ENCODE results near the gene IGFLR1.
"Not testable (repeated sequence)": the region's sequence is repeated elsewhere in the genome, so short reads cannot be mapped to it uniquely, and the experiment has no call there.

Gene IGFLR1

DNA sequence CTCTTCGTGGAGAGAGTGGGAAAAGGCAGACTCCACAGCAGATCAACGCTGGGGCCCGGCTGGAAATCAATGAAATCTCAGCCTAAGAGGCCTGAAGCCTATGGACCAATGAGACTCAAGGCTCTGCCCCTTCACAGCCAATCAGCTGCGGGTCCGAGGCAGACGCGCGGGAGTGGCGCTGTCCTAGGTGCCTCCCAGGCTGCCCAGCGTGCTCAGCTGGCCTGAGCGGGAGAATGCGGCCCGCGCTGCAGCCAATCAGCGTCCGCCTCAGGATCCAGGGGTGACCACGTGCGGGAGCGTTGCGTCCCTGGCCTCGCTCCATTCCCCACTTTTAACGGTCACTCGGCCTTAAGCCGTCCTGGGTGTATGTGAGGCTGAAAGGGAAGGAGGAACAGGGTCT, 38.0 kb downstream of the IGFLR1 start, which contains the start of gene ZBTB32:
TSS of gene ZBTB32 (plus strand) at position 341 of the 400 bp plus-strand sequence. CDS start 10,069 bp downstream, outside the sequence.
- peak; percentile 74 for DNase-seq

GRCh38 chr19:35703343-35703742, 38.9 kb downstream of the IGFLR1 start:
- DNase-seq: no peak

- DNase-seq: peak; percentile 99
These were observed 39.8 kb downstream of the IGFLR1 start for GRCh38 chr19:35702223-35703012.

GRCh38 chr19:35696835-35697234, 45.4 kb downstream of the IGFLR1 start:
- DNase-seq: no peak

- no peak for DNase-seq
These were observed 46.3 kb downstream of the IGFLR1 start for GRCh38 chr19:35695895-35696422.

GRCh38 chr19:35693835-35694599, 48.2 kb downstream of the IGFLR1 start:
- peak; percentile 92 for DNase-seq

DNA sequence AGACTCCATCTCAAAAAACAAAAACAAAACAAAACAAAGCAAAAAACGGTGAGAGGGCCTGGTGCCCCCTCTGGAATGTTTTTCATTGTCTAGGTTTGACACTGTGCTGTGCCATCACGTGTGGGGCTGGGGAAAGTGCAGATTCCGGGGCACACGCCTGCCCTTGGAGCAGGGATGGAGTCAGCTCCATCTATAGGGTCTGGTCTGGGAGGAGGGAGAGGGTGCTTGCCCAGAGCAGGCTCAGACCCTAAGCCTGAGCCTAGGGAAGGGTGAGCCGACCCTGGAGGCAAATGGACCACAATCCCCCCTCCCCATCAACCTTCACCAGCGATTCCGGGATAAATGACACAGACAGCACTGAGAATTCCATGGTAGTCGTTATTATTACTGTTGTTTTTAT, 48.8 kb downstream of the IGFLR1 start:
- DNase-seq: no peak

GRCh38 chr19:35692010-35692409, 50.2 kb downstream of the IGFLR1 start:
- DNase-seq: no peak

DNA sequence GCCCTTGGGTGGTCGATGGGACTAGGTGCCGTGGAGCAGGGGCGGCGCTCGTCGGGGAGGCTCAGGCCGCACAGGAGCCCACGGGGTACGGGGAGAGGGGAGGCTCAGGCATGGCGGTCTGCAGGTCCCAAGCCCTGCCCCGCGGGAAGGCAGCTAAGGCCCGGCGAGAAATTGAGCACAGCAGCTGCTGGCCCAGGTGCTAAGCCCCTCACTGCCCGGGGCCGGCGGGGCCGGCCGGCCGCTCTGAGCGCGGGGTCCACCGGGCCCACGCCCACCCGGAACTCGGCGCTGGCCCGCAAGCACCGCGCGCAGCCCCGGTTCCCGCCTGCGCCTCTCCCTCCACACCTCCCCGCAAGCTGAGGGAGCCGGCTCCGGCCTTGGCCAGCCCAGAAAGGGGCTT, 51.1 kb downstream of the IGFLR1 start:
- not testable (repeated sequence) for DNase-seq

- no peak for DNase-seq
These were observed 52.4 kb downstream of the IGFLR1 start for GRCh38 chr19:35689836-35690235.
